ENCODE data around the gene CREB1. TPM values are rescaled to one million over a fixed set of nuclear protein-coding genes. Genes with fewer than 3 reads are reported as not detected.

CREB1 gene
- total RNA-seq, 1 experiment from 2014 or later, result 43.5 TPM

- Histone ChIP-seq H3K4me2 (ENCODE audit: low read length) (peak overlapping the region; percentile 49), H3K27ac (ENCODE audit: low read length) (peak overlapping the region; percentile 50), H3K4me3 (ENCODE audit: low read length) (no peak overlapping the region), H3K4me1 (ENCODE audit: insufficient read depth, low read length) (peaks cover 26% of the 10 kb centered on the region), H4K20me1 (ENCODE audit: low read length) (no peaks in the 10 kb centered on the region), H3K79me2 (ENCODE audit: low read length) (no peaks in the 10 kb centered on the region), H3K9me3 (ENCODE audit: low read length) (no peaks in the 10 kb centered on the region), H3K27me3 (ENCODE audit: low read length) (no peaks in the 10 kb centered on the region), H3K9ac (ENCODE audit: low read length) (no peak overlapping the region), H3K36me3 (ENCODE audit: low read depth, low read length) (no peaks in the 10 kb centered on the region), H2AFZ (ENCODE audit: low read length) (peak overlapping the region; percentile 53; the same call in 1 of the 2 replicates), H3F3A (ENCODE audit: low read length, unreplicated experiment) (no peaks in the 10 kb centered on the region), H3K9me2 (replicated peaks; ENCODE audit: low read length) (no peaks in the 10 kb centered on the region)
- TF ChIP-seq EZH2 (IDR thresholded peaks at IDR 0.05; ENCODE audit: low read length, unreplicated experiment), result no peak
- TF ChIP-seq, protein P1, sequence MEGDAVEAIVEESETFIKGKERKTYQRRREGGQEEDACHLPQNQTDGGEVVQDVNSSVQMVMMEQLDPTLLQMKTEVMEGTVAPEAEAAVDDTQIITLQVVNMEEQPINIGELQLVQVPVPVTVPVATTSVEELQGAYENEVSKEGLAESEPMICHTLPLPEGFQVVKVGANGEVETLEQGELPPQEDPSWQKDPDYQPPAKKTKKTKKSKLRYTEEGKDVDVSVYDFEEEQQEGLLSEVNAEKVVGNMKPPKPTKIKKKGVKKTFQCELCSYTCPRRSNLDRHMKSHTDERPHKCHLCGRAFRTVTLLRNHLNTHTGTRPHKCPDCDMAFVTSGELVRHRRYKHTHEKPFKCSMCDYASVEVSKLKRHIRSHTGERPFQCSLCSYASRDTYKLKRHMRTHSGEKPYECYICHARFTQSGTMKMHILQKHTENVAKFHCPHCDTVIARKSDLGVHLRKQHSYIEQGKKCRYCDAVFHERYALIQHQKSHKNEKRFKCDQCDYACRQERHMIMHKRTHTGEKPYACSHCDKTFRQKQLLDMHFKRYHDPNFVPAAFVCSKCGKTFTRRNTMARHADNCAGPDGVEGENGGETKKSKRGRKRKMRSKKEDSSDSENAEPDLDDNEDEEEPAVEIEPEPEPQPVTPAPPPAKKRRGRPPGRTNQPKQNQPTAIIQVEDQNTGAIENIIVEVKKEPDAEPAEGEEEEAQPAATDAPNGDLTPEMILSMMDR (conservative IDR thresholded peaks at IDR 0.05; ENCODE audit: low read depth, low read length), result peak; percentile 68
- DNase-seq (peak; percentile 92), ATAC-seq (peak; percentile 96)
- intact Hi-C loops (cut with micrococcal nuclease), result loop anchor here (2.0 kb wide), 1 partner anchor 41 kb away; the partner anchor contains the start of gene CREB1
- no TSS peak for BruUV-seq (replicated peaks)
- ChIA-PET CTCF (interaction anchor here (0.6 to 1.0 kb wide), 5 partner anchors 8 to 250 kb away, joined by 3 to 7 read pairs (median 4); partner anchors contain the start of gene CREB1), POLR2A (ENCODE audit: unreplicated experiment) (interaction anchor here (0.5 to 0.9 kb wide), 2 partner anchors 42 to 73 kb away, joined by 3 read pairs; partner anchors contain the start of gene CREB1)
Measured at GRCh38 chr2:207487650-207488311, 42.0 kb upstream of the CREB1 start.

- H3K9me2 ChIP-seq (replicated peaks; ENCODE audit: low read length), result no peaks in the 10 kb centered on the region
- CTCF ChIA-PET, result no interaction called here
Measured at GRCh38 chr2:207489251-207489650, 40.5 kb upstream of the CREB1 start.

DNA sequence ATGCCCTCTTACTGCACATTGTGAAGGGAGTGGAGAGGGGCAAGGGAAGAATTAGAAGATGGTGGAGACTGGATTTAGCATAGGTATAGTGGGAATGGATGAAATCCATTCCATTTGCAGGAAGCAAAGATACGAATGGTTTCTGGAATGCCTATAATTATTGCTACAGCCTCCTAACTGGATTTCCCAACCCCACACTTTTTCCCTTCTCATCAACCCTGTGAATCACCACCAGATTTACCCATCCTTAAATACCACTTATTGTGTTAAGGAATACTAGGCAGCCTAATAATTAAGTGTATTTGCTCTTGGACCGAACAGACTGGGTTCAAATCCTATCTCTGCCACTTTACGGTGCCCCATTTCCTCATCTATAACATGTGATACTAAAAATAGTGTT, 39.3 kb upstream of the CREB1 start:
- Histone ChIP-seq H3K36me3 (ENCODE audit: low read depth, low read length) (no peaks in the 10 kb centered on the region), H3K4me3 (ENCODE audit: low read length) (no peak overlapping the region), H3K9me2 (replicated peaks; ENCODE audit: low read length) (no peaks in the 10 kb centered on the region), H2AFZ (ENCODE audit: low read length) (no peak overlapping the region), H3K9me3 (ENCODE audit: low read length) (no peaks in the 10 kb centered on the region), H3K27me3 (ENCODE audit: low read length) (no peaks in the 10 kb centered on the region), H4K20me1 (ENCODE audit: low read length) (no peaks in the 10 kb centered on the region), H3F3A (ENCODE audit: low read length, unreplicated experiment) (no peaks in the 10 kb centered on the region), H3K79me2 (ENCODE audit: low read length) (no peaks in the 10 kb centered on the region), H3K9ac (ENCODE audit: low read length) (no peak overlapping the region), H3K4me2 (ENCODE audit: low read length) (no peak overlapping the region), H3K4me1 (ENCODE audit: insufficient read depth, low read length) (peaks cover 14% of the 10 kb centered on the region), H3K27ac (ENCODE audit: low read length) (no peak overlapping the region)
- CTCF ChIA-PET, result no interaction called here
- DNase-seq (no peak), ATAC-seq (no peak)
- TF ChIP-seq EZH2phosphoT487 (IDR thresholded peaks at IDR 0.05; ENCODE audit: borderline replicate concordance, low read length), result no peak
- TF ChIP-seq, protein P1 (conservative IDR thresholded peaks at IDR 0.05; ENCODE audit: low read depth, low read length), result no peak
- TF ChIP-seq EZH2 (IDR thresholded peaks at IDR 0.05; ENCODE audit: low read length, unreplicated experiment), result no peak
- intact Hi-C loops (cut with micrococcal nuclease), result no loop called here
- BruUV-seq (replicated peaks), result no TSS peak
- POLR2A ChIA-PET (ENCODE audit: unreplicated experiment), result no interaction called here

More at GRCh38 chr2:207489251-207489650, 40.5 kb upstream of the CREB1 start:
- no peak overlapping the region for H3K4me2 ChIP-seq (ENCODE audit: low read length)
- no peaks in the 10 kb centered on the region for H3F3A ChIP-seq (ENCODE audit: low read length, unreplicated experiment)
- H3K27ac ChIP-seq (ENCODE audit: low read length), result no peak overlapping the region
- intact Hi-C loops (cut with micrococcal nuclease), result loop anchor here (2.0 kb wide), 1 partner anchor 40 kb away; the partner anchor contains the start of gene CREB1
- H2AFZ ChIP-seq (ENCODE audit: low read length), result no peak overlapping the region
- H3K79me2 ChIP-seq (ENCODE audit: low read length), result no peaks in the 10 kb centered on the region
- H3K27me3 ChIP-seq (ENCODE audit: low read length), result no peaks in the 10 kb centered on the region
- peaks cover 14% of the 10 kb centered on the region for H3K4me1 ChIP-seq (ENCODE audit: insufficient read depth, low read length)
- no peaks in the 10 kb centered on the region for H3K36me3 ChIP-seq (ENCODE audit: low read depth, low read length)
- H4K20me1 ChIP-seq (ENCODE audit: low read length), result no peaks in the 10 kb centered on the region
- POLR2A ChIA-PET (ENCODE audit: unreplicated experiment), result interaction anchor here (0.6 kb wide), 1 partner anchor 16 kb away, joined by 3 read pairs; no protein-coding TSS in a partner anchor
- BruUV-seq (replicated peaks), result no TSS peak
- ATAC-seq (no peak), DNase-seq (no peak)
- H3K9ac ChIP-seq (ENCODE audit: low read length), result no peak overlapping the region
- no peak overlapping the region for H3K4me3 ChIP-seq (ENCODE audit: low read length)
- H3K9me3 ChIP-seq (ENCODE audit: low read length), result no peaks in the 10 kb centered on the region
- TF ChIP-seq EZH2phosphoT487 (IDR thresholded peaks at IDR 0.05; ENCODE audit: borderline replicate concordance, low read length) (no peak), EZH2 (IDR thresholded peaks at IDR 0.05; ENCODE audit: low read length, unreplicated experiment) (no peak)
- TF ChIP-seq, protein P1 (conservative IDR thresholded peaks at IDR 0.05; ENCODE audit: low read depth, low read length), result no peak

Data from PC-3 (cell line).